Duodenal mucosa (tissue), 2 donors: Measurements from ENCODE around the gene RIPK1.
"Not testable (repeated sequence)": the region's sequence is repeated elsewhere in the genome, so short reads cannot be mapped to it uniquely, and the experiment has no call there.

Experiments used
- H3K27ac ChIP-seq: one replicate; pipeline ENCODE4 v1.7.0; 2013; ENCODE audit warnings: low read depth, low read length
- H3K27me3 ChIP-seq, 2 donors: one replicate each; pipeline ENCODE4 v1.7.0; 2013; ENCODE audit warnings: low read length in 2 of 2, control low read depth in 1 of 2; ENCODE audit not compliant: insufficient read depth in 2 of 2, control insufficient read depth in 1 of 2
- H3K36me3 ChIP-seq, 2 donors: one replicate each; pipeline ENCODE4 v1.7.0; 2013; ENCODE audit warnings: low read length in 2 of 2, control low read depth in 1 of 2; ENCODE audit not compliant: insufficient read depth in 2 of 2, control insufficient read depth in 1 of 2
- H3K4me1 ChIP-seq, 2 donors: one replicate each; pipeline ENCODE4 v1.7.0; 2013; ENCODE audit warnings: low read length in 2 of 2, control low read depth in 1 of 2; ENCODE audit not compliant: insufficient read depth in 2 of 2, control insufficient read depth in 1 of 2
- H3K4me3 ChIP-seq, 2 donors: one replicate each; pipeline ENCODE4 v1.7.0; 2013; ENCODE audit warnings: low read length in 2 of 2, low read depth in 1 of 2
- H3K9ac ChIP-seq, 2 donors: one replicate each; pipeline ENCODE4 v1.7.0; 2013; ENCODE audit warnings: low read length in 2 of 2, low read depth in 1 of 2
- H3K9me3 ChIP-seq, 2 donors: one replicate each; pipeline ENCODE4 v1.7.0; 2013; ENCODE audit warnings: low read length in 2 of 2, control low read depth in 1 of 2; ENCODE audit not compliant: control insufficient read depth in 1 of 2

Gene RIPK1

DNA sequence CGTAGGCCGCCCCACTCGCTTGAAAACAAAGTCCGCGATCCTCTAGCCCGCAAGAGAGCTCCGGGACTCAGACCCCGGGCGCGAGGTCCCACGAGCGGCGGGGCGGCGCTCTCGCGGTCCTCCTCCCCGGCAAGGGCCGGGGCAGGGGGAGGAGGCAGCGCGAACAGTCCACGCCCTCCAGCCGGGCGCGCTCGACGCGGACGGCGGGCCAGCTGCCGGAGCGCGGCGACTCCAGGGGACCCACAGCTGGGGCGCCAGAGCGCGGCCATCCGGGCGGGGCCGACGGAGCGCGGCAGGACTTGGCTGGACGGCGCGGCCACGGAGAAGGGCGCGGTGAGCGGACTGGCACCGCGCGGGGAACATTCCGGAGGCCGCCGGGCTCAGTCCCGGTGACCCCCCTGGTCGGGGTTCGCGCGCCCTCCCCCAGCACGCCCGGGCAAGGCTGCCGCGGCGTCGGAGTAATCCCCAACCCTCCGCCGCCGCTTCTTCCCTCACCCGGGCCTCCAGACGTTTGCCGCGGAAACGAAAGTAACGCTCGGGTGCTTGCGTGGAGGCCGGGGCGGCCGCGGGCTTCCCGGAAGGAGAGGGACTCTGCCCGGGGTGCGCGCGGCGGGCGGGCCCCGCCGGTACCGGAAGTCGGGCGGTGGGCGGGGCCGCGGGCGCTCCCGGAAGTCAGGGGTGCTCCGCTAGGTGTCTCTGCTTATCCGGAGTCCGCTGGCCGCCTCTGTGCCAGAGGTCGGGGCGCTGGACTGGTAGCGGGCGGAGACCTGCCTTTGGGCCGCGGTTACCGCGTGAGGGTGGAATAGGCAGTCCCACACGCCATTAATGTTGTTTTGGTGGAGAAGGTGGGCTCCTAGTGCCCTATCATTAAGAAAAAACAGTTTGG lies at the start of gene RIPK1:
Gene RIPK1 (plus strand): TSS at position 166 of the 886 bp plus-strand sequence. CDS start 8,330 bp downstream, outside the sequence.
- Histone ChIP-seq H3K9ac (peak within 1 kb of the TSS; percentile 87 to 94), H3K9me3 (no peaks in the 10 kb centered on the region), H3K27me3 (no peaks in the 10 kb centered on the region), H3K36me3 (peaks cover 3 to 15% of the 10 kb centered on the region in 2 donors), H3K27ac (peak within 1 kb of the TSS; percentile 100), H3K4me1 (peaks cover 7 to 31% of the 10 kb centered on the region in 2 donors), H3K4me3 (peak within 1 kb of the TSS; percentile 89 to 91)

DNA sequence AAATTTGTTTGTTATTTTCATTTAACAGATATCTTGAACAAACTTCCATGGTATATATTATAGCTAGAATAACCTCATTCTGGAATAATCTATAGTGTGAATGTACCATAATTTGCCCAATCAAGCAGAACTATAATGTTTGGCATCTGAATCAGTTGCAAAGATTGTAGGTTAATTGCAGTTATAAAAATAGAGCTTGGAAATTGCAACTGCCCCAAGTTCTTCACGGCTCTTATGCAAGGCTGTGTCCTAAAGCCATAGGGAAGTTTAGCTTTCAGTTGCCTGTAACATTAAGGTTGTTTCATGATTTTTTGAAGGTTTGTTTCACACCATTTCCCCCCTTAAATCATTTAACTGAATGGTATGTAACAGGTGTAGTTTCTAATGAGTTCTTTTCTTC lies 49.2 kb upstream of the RIPK1 start:
- Histone ChIP-seq H3K9me3 (no peaks in the 10 kb centered on the region), H3K4me1 (peaks cover 2 to 24% of the 10 kb centered on the region in 2 donors), H3K27ac (no peak overlapping the region), H3K36me3 (peaks cover 11 to 40% of the 10 kb centered on the region in 2 donors), H3K9ac (no peak overlapping the region), H3K4me3 (no peak overlapping the region), H3K27me3 (no peaks in the 10 kb centered on the region)

DNA sequence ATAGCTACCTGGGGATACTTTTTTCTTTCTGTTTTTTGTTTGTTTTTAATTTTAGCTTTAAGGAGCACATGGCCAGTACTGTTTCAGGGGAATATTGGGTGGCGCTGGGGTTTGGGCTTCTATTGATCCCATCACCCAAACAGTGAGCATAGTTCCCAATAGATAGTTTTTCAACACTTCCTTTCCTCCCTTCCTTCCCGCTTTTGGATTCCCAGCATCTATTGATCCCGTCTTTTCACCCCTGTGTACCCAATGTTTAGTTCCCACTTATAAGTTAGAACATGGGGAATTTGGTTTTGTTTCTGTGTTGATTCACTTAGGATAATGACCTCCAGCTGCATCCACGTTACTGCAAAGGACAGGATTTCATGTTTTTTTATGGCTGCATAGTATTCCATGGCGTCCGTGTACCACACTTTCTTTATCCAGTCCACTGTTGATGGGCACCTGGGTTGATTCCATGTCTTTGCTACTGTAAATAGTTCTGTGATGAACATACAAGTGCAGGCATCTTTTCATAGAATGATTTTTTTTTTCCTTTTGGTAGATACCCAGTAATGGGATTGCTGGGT lies 48.5 kb upstream of the RIPK1 start:
- no peak overlapping the region for H3K4me3 ChIP-seq
- no peak overlapping the region for H3K9ac ChIP-seq
- H3K4me1 ChIP-seq: peaks cover 7 to 27% of the 10 kb centered on the region in 2 donors
- H3K27me3 ChIP-seq: no peaks in the 10 kb centered on the region
- H3K36me3 ChIP-seq: peaks cover 8 to 33% of the 10 kb centered on the region in 2 donors
- no peaks in the 10 kb centered on the region for H3K9me3 ChIP-seq
- H3K27ac ChIP-seq: no peak overlapping the region

DNA sequence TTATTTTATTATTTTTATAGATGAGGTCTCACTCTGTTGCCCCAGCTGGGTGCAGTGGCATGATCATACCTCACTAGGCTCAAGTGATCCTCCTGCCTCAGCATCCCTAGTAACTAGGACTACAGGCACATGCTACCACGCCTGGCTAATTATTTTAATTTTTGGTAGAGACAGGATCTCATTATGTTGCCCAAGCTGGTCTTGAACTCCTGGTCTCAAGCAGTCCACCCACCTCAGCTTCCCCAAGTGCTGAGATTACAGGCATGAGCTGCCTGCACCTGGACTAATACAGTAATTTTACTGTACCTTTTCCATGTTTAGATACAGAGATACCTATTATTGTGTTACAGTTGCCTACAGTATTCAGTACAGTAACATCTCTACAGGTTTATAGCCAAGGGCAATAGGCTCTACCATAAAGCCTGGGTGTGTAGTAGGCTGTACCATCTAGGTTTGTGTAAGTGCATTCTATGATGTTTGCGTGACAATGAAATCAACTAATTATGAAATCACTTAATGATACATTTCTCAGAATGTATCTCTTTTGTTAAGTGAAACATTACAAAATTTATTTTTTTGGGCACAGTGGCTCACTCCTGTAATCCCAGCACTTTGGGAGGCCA lies 47.2 kb upstream of the RIPK1 start:
- H3K4me3 ChIP-seq, H3K9ac ChIP-seq, H3K27ac ChIP-seq, H3K27me3 ChIP-seq, H3K9me3 ChIP-seq: not testable (repeated sequence)
- peaks cover 8 to 22% of the 10 kb centered on the region in 2 donors for H3K36me3 ChIP-seq
- peaks cover 7 to 30% of the 10 kb centered on the region in 2 donors for H3K4me1 ChIP-seq

DNA sequence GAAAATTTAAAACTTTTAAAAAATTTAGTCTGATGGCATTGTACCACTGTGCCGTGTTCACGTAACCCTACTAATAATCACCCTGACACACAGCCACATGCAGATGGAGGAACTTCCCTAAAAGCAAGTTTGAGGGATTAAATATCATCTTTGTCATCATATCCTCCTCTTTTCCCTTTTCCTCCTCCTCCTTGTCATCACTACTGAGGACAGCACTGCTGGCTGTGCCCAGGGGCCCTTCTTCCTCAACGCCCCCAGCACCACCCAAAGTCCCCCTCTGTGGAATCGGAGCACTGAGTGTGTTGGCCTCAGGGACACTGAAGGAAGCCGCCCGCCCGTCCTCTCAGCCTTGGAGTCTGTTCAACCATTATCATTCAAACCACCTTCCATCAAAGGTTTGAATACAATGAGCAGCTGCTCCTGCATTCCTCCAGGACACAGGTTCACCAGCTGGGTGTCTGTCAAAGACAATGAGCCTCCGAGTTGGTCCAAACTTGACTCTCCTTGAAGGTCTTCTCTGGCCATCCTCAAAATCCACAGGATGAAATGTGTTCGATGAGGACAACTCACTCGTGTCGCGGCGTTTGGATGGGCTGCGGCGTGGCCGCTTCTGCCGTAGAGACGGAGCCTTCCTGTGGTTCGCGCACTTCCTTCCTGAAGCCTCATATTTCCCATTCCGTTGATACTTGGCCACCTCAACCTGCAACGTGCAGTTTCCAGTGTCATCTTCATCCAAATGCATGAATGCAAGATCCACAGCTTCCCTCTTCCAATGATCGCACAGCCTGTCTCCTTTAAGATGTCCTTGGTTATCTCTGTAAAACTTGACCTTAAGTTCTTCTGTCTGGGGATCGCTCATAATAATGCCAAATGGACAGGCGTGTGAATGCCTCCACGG lies 45.3 kb upstream of the RIPK1 start:
- Histone ChIP-seq H3K9ac (peak overlapping the region; percentile 44 to 65), H3K36me3 (peaks cover 0 to 7% of the 10 kb centered on the region in 2 donors), H3K9me3 (no peaks in the 10 kb centered on the region), H3K27ac (peak overlapping the region; percentile 10), H3K27me3 (no peaks in the 10 kb centered on the region), H3K4me1 (peaks cover 7 to 30% of the 10 kb centered on the region in 2 donors), H3K4me3 (peak overlapping the region; percentile 77 to 78)

DNA sequence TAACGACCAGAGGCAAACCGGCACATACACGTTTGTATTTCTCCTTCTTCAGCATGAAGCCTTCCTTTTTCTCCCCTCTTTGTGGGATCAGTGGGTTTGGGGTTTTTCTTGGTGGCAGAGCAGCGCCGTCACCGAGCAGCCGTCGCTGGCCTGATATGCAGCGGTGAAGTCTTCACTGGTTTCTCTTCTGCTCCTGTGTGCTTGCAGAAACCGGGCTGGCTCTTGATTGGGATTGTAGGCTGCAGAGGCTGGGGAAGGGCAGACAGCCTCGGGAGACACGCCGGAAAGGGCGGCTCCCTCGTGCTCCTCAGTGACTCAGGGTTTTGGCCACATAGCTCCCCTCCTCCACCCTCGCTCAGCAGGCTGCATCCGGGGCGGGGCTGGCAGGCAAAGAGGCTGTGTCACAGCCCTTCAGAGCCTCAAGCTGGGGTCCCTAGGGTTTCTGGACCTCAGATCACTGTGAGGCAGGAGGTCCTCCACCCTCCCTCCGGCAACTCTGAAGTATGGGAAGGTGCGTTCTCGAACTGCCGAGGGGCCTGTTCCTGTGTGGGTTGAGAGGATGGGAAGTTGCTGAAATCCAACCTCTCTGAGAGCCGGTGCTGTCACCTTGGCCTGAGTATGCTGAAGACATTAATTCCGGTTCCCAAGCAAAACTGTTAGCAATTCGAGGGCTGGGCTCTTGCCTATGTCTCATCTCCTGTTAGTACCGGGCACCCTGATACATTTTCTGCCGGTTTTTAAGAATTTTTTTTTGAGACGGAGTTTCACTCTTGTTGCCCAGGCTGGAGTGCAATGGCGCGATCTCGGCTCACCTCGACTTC lies 44.4 kb upstream of the RIPK1 start:
- Histone ChIP-seq H3K9ac (peak overlapping the region; percentile 44 to 65), H3K9me3 (no peaks in the 10 kb centered on the region), H3K27ac (peak overlapping the region; percentile 66), H3K4me3 (peak overlapping the region; percentile 77 to 78), H3K27me3 (no peaks in the 10 kb centered on the region), H3K36me3 (peaks cover 0 to 7% of the 10 kb centered on the region in 2 donors), H3K4me1 (peaks cover 7 to 30% of the 10 kb centered on the region in 2 donors)

DNA sequence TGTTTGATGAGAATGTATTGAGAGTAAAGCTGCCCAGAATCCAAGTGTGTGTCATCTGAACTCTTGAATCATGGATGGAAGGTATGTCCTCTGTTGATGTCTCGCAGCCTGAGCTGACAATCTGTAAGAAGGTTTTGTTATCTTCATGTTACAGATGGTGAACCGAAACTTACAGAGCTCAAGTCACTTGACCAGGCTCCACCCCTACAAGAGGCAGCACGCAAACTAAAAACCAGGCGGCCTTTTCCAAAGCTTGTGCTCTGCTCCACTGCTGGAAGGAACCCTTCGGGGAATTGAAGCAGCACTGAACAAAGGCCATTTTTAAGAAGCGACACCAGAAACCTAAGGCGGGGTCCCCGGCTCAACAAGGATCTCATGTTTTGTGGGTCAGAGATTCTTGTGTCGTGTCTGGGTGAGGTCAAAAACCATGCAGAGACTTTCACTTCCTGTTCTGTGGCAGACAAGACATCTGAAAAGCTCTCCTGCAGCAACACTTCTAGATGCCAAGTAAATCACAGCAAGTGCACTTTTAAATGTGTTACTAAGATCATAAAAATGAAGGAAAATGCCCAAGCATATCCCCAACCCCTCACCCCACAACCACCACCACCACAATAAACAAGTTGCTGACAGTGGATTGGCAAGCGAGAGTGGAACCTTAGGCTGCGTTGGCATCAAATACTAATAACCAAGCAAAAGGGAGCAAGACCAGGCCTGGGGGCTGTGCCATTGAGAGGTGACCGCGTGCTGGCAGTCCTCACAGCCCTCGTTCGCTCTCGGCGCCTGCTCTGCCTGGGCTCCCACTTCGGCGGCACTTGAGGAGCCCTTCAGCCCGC lies 41.3 kb upstream of the RIPK1 start:
- H3K36me3 ChIP-seq: no peaks in the 10 kb centered on the region
- H3K9me3 ChIP-seq: no peaks in the 10 kb centered on the region
- H3K27me3 ChIP-seq: no peaks in the 10 kb centered on the region
- H3K4me3 ChIP-seq: no peak overlapping the region
- H3K9ac ChIP-seq: no peak overlapping the region
- H3K4me1 ChIP-seq: peaks cover 7 to 24% of the 10 kb centered on the region in 2 donors
- H3K27ac ChIP-seq: no peak overlapping the region

DNA sequence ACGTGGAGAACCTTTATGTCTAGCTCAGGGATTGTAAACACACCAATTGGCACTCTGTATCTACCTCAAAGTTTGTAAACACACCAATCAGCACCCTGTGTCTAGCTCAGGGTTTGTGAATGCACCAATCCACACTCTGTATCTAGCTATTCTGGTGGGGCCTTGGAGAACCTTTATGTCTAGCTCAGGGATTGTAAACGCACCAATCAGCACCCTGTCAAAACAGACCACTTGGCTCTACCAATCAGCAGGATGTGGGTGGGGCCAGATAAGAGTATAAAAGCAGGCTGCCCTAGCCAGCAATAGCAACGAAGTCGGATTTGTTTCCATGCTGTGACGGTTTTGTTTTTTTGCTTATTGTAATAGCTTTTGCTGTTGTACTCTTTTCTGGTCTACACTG lies 40.1 kb upstream of the RIPK1 start:
- H3K9ac ChIP-seq, H3K9me3 ChIP-seq, H3K27ac ChIP-seq, H3K4me3 ChIP-seq, H3K27me3 ChIP-seq, H3K36me3 ChIP-seq: not testable (repeated sequence)
- H3K4me1 ChIP-seq: peaks cover 7 to 13% of the 10 kb centered on the region in 2 donors
